Stimulated activated CD8-positive, alpha-beta memory T cell treated with anti-CD3 and anti-CD28 coated beads, Interleukin-15, amount 100 ng/mL, for 4 hours (primary cell): ENCODE data around the gene YPEL1.

ENCODE experiments used
- DNase-seq, 2 donors: peaks; one replicate each; pipeline ENCODE4 v3.0.0-alpha.2; 2020; ENCODE audit warnings: low read depth in 2 of 2

YPEL1 gene

DNA sequence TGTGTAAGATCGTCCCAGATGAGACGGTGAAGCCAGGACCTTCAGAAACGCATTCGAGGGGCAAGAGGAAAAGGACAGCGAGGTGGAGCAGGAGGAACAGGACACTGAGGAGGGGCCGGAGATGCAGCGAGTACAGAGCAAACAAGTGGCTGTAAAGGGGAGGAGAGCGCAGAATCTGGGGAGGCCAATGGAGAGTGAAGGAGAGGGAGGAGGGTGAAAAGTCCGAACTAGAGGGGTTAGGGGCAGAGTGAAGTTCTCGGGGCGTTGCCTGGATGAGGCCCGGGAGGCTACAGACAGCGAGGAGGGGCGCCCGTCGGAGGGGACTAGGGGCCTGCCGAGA, 78.6 kb downstream of the YPEL1 start:
- DNase-seq, result no peak

DNA sequence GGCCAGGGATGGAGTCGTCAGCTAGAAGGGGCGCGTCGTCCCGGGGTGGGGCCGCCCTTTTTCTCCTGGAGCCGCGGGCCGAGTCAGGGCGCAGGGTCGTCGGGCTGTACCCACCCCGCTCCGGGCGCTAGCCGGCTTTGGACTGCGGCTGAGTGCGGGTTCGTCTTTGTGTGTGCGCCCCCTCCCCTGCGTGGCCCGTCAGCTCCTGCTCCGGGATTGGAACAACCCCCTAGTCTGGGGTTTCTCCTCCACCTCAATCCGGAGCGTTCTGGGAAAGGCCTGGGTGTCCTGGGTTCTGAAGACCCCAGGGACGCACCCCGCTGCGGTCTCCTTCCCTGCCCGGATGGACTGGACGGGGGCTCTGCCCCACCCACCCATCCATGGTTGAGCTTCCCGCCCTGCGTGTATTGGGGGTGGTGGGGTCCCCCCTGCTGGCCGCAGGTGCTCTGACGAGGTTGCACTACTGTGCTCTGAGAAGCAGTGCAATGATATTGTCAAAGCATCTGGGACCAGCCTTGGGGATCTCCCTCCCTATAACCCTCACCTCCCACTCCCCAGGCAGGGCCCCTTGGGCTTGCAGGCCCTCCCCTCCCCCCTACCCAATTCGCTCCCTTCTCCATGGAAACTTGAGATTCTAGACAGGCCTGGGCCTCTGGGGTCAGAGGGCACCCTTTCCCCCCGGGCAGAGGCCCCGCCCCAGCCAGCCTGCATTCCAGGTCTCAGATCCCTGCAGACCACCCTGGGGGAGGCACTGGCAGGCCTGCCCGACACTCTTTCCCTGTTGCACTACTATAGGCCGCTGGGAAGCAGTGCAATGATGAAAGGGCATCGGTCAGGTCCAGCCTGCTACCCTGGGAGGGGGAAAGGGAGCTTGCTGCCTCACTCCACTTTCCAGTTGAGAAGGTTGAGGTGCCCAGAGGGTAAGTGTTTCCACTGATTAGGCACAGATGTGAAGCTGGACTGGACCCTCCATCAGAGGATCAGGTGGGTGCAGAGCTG, 82.7 kb downstream of the YPEL1 start:
- DNase-seq, result no peak

DNA sequence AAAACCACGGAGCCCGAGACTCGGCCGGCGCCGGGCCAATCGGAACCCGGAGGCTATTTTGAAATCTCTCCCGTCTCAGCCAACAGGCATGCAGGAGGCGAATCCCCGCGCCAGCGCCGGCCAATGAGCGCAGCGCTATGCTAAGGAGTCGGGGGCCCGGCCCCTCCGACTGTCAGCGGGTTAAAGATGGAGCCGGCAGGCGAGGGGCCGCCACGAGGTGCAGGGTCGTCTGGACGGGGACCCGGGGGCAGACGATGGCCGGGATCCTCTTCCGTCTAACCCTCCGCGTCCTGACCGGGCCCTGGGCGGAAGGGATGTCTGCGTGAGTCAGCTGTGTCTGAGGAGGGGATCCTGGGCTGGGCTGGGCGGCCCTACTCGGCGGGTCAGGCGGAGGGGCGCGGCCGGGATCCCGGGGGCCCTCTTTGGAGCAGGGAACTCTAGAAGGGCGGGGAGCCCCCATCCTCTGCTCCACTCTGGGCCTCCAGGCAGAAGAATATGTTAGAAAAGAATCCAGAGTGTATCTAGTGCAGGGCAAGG, 83.5 kb downstream of the YPEL1 start:
- DNase-seq, result peak; percentile 59 to 65

DNA sequence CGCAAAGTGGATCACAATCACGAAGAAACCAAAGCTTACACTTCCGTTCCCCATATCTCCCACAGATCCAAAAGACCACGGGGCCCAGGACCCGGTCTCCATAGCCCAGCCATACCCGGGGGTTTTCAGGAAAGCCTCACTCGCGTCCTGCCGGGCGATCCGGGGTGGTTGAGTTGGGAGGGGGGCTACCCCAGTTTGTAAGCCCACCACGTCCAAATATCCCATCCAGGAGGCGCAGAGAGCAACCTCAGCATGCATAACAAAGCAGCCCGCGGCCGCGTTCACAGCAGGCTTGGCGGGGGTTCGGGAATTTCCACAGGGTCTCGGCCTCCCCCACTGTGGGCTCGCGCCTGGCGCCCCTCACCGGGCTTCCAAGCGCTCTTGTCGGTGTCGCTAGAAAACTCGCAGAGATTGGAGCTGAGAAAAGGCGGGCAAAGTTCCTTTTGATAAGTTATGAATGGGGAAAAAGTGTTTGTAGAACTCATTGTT, 84.0 kb downstream of the YPEL1 start:
- DNase-seq, result no peak

DNA sequence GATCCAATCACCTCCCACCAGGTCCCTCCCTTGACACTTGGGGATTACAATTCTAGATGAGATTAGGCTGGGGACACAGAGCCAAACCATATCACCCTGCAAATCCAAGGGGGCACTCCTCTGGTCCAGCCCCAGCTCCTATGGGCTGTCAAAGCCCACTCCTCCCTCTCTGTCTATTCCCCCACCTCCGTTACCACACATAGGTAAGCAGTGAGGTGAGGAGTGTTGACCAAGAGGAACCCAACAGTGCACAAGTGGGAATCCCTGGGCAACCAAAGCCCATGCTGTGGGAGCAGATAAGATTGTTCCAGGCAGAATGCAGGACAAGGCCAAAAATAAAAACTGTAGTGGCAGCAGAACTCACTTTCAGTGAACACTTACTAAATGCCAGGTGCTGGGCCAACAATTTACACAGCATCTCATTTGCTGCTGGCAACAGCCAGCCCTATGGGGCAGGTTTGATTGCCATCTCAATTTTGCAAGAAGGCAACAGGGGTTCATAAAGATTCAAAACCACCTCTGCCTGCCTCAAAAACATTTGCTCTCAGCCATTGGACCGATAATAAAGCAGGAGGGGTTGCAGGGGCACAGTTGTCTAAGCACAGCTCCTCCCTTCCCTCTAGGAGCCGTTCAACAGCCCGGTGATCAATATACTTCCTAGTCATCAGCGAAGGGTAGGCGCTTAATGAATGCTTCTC, 84.6 kb downstream of the YPEL1 start:
- no peak for DNase-seq

DNA sequence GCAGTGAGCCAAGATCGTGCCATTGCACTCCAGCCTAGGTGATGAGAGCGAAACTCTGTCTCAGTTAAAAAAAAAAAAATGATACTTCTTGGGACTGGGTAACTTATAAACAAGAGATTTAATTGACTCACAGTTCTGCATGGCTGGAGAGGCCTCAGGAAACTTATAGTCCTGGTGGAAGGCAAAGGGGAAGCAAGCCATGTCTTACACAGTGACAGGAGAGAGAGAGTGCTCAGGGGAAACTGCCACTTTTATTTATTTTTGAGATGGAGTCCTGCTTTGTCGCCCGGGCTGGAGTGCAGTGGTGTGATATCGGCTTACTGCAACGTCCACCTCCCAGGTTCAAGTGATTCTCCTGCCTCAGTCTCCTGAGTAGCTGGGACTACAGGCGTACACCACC, 85.3 kb downstream of the YPEL1 start:
- DNase-seq, result no peak
